ENCODE measurements around the gene KCNG2.

GRCh38 chr18:79852561-79853302 is 55.0 kb downstream of the KCNG2 start:
- TF ChIP-seq CTCF (conservative IDR thresholded peaks at IDR 0.05; ENCODE audit: low read length) = no peak
- TF ChIP-seq EZH2phosphoT487 (IDR thresholded peaks at IDR 0.05; ENCODE audit: borderline replicate concordance) = no peak

Measured in Loucy (cell line).